SU-DHL-6 (cell line): ENCODE results near the gene MLEC.

Source experiments
- H2AFZ ChIP-seq: fragments of 200-600 bp; sonication (generic); 2 replicates; pipeline ENCODE4 v1.6.1; 2014; ENCODE audit warnings: low read depth, mild to moderate bottlenecking, moderate library complexity, mixed read lengths, antibody characterized with exemption, low read length; ENCODE audit not compliant: severe bottlenecking
- H3F3A ChIP-seq: fragments of 200-600 bp; shearing (Covaris generic); 2 replicates; pipeline ENCODE4 v1.6.0; 2016; ENCODE audit warnings: antibody characterized with exemption, mild to moderate bottlenecking; ENCODE audit not compliant: insufficient read depth
- H3K27ac ChIP-seq: fragments of 200-600 bp; sonication (generic); 2 replicates; pipeline ENCODE4 v1.5.1; 2016; ENCODE audit warnings: low read depth, mild to moderate bottlenecking, low read length, moderate library complexity, mixed read lengths
- H3K27me3 ChIP-seq: fragments of 200-600 bp; sonication (generic), shearing (Covaris generic); 2 replicates; pipeline ENCODE4 v1.6.0; 2014; ENCODE audit warnings: mild to moderate bottlenecking, low read length
- H3K36me3 ChIP-seq: fragments of 200-600 bp; sonication (generic); 2 replicates; pipeline ENCODE4 v1.6.1; 2014; ENCODE audit warnings: mild to moderate bottlenecking, low read length, mixed read lengths
- H3K4me2 ChIP-seq: fragments of 300-600, 200-600 bp; shearing (Covaris generic), sonication (generic); 2 replicates; pipeline ENCODE4 v1.6.0; 2014; ENCODE audit warnings: low read length, low read depth, mild to moderate bottlenecking; ENCODE audit not compliant: poor library complexity, severe bottlenecking
- H3K4me3 ChIP-seq: fragments of 200-600 bp; sonication (generic); 2 replicates; pipeline ENCODE4 v1.5.1; 2014; ENCODE audit warnings: antibody characterized with exemption, low read length, mild to moderate bottlenecking, mixed read lengths; ENCODE audit not compliant: insufficient read depth, poor library complexity, severe bottlenecking
- H3K79me2 ChIP-seq: fragments of 200-600 bp; sonication (generic); 2 replicates; pipeline ENCODE4 v1.6.1; 2014; ENCODE audit warnings: mild to moderate bottlenecking, low read length, moderate library complexity; ENCODE audit not compliant: insufficient read depth
- H3K9ac ChIP-seq: fragments of 200-600 bp; sonication (generic); 2 replicates; pipeline ENCODE4 v1.7.0; 2014; ENCODE audit warnings: mild to moderate bottlenecking, low read length
- H3K9me2 ChIP-seq: fragments of 200-600 bp; sonication (generic); replicated peaks from 2 replicates; pipeline ENCODE4 v1.6.1; 2014; ENCODE audit warnings: low read length; ENCODE audit not compliant: insufficient read depth
- H3K9me3 ChIP-seq: fragments of 200-600 bp; sonication (generic); 2 replicates; pipeline ENCODE4 v1.6.1; 2014; ENCODE audit warnings: low read length, mixed read lengths; ENCODE audit not compliant: insufficient read depth
- H4K20me1 ChIP-seq: fragments of 200-600 bp; sonication (generic); 2 replicates; pipeline ENCODE4 v1.6.1; 2014; ENCODE audit warnings: low read depth, mild to moderate bottlenecking, antibody characterized with exemption, low read length, moderate library complexity, mixed read lengths
- EZH2phosphoT487 ChIP-seq: fragments of 200-600 bp; sonication (generic), shearing (Covaris generic); conservative IDR thresholded peaks from 2 replicates; pipeline ENCODE4 v1.6.1; 2018; ENCODE audit warnings: mild to moderate bottlenecking, antibody characterized with exemption, low read length, moderate library complexity, mixed read lengths
- TF ChIP-seq, protein P1 (sequence below): fragments of 200-600 bp; sonication (generic); IDR thresholded peaks from one replicate; pipeline ENCODE4 v1.5.1; 2017; ENCODE audit warnings: antibody characterized with exemption, mild to moderate bottlenecking, low read length, moderate library complexity; ENCODE audit not compliant: insufficient read depth, poor library complexity, severe bottlenecking

The MLEC gene

DNA sequence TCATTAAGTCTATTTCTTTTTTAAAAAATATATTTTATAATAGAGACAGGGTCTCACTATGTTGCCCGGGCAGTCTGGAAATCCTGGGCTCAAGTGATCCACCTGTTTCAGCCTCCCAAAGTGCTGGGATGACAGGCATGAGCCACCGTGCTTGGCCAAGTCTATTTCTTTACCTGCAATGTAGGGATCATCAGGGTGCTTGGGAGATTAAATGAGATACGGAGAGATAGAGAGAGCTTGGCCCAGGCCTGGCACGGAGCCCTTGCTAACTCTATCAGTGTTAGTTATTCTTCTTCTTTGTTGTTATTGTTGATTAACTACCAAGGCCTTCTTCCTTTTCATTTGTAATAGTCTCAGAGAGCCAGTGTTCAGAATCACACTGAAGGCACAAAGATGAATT lies 43.4 kb upstream of the MLEC start:
- H3K79me2 ChIP-seq = no peaks in the 10 kb centered on the region
- H3K4me3 ChIP-seq = no peak overlapping the region
- no peaks in the 10 kb centered on the region for H3K9me2 ChIP-seq
- no peaks in the 10 kb centered on the region for H3K27me3 ChIP-seq
- no peak for TF ChIP-seq EZH2phosphoT487
- TF ChIP-seq, protein P1, sequence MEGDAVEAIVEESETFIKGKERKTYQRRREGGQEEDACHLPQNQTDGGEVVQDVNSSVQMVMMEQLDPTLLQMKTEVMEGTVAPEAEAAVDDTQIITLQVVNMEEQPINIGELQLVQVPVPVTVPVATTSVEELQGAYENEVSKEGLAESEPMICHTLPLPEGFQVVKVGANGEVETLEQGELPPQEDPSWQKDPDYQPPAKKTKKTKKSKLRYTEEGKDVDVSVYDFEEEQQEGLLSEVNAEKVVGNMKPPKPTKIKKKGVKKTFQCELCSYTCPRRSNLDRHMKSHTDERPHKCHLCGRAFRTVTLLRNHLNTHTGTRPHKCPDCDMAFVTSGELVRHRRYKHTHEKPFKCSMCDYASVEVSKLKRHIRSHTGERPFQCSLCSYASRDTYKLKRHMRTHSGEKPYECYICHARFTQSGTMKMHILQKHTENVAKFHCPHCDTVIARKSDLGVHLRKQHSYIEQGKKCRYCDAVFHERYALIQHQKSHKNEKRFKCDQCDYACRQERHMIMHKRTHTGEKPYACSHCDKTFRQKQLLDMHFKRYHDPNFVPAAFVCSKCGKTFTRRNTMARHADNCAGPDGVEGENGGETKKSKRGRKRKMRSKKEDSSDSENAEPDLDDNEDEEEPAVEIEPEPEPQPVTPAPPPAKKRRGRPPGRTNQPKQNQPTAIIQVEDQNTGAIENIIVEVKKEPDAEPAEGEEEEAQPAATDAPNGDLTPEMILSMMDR = no peak
- no peak overlapping the region for H3K9ac ChIP-seq
- H3F3A ChIP-seq = no peaks in the 10 kb centered on the region
- H3K9me3 ChIP-seq = no peaks in the 10 kb centered on the region
- no peak overlapping the region for H3K4me2 ChIP-seq
- no peaks in the 10 kb centered on the region for H3K36me3 ChIP-seq
- H4K20me1 ChIP-seq = no peaks in the 10 kb centered on the region
- H2AFZ ChIP-seq = no peak overlapping the region
- H3K27ac ChIP-seq = no peak overlapping the region

DNA sequence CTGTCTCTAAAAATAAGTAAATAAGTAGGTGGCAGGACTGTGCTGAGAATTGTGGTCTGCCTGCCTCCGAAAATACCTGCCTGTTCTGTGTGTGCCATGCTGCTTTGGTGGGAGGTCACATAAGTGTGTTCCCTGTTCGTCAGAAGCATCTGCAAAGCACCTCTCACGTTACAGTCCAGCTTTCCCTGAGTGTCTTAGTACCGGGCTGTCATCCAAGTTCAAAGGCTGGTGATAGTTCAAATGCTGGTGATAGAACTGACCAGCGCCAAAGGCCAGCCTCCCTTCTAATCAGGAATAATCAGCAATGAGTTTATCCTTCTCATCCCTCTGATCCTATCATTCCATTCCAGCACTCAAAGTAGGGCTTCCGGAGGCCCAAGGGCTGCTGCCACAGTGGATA lies 40.9 kb upstream of the MLEC start:
- no peaks in the 10 kb centered on the region for H3K9me2 ChIP-seq
- no peak overlapping the region for H3K9ac ChIP-seq
- no peak overlapping the region for H3K4me3 ChIP-seq
- H3K4me2 ChIP-seq = no peak overlapping the region
- TF ChIP-seq, protein P1 = no peak
- no peak for TF ChIP-seq EZH2phosphoT487
- no peaks in the 10 kb centered on the region for H4K20me1 ChIP-seq
- no peaks in the 10 kb centered on the region for H3K36me3 ChIP-seq
- no peaks in the 10 kb centered on the region for H3K27me3 ChIP-seq
- H3K9me3 ChIP-seq = no peaks in the 10 kb centered on the region
- no peaks in the 10 kb centered on the region for H3F3A ChIP-seq
- no peaks in the 10 kb centered on the region for H3K79me2 ChIP-seq
- H2AFZ ChIP-seq = no peak overlapping the region
- no peak overlapping the region for H3K27ac ChIP-seq

DNA sequence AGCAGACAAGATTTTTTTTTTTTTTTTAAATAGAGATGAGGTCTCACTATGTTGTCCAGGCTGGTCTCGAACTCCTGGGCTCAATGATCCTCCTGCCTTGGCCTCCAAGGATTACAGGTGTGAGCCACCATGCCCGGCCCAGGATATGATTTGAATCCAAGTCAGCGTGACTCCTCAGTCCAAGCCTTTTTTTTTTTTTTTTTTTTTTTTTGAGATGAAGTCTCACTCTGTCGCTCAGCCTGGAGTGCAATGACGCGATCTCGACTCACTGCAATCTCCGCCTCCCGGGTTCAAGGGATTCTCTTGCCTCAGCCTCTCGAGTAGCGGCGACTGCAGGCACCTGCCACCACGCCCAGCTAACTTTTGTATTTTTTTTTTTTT lies 39.6 kb upstream of the MLEC start:
- H3K4me2 ChIP-seq = no peak overlapping the region
- TF ChIP-seq EZH2phosphoT487 = no peak
- TF ChIP-seq, protein P1 = no peak
- no peaks in the 10 kb centered on the region for H3K36me3 ChIP-seq

More for the DNA sequence above, 39.6 kb upstream of the MLEC start:
- Histone ChIP-seq H3K27ac (no peak overlapping the region), H3F3A (no peaks in the 10 kb centered on the region), H3K79me2 (no peaks in the 10 kb centered on the region), H3K9me2 (no peaks in the 10 kb centered on the region), H3K9me3 (no peaks in the 10 kb centered on the region), H2AFZ (no peak overlapping the region), H3K27me3 (no peaks in the 10 kb centered on the region), H3K4me3 (no peak overlapping the region), H3K9ac (no peak overlapping the region), H4K20me1 (no peaks in the 10 kb centered on the region)
